RKO (cell line): ENCODE data around the gene SEMA4D.
A peak's percentile ranks its signal among the peaks of the same experiment; 100 is the strongest.

Source experiments
- DNase-seq: peaks from one replicate; pipeline ENCODE4 v3.0.0-alpha.2; 2016; ENCODE audit warnings: low spot score

SEMA4D gene

DNA sequence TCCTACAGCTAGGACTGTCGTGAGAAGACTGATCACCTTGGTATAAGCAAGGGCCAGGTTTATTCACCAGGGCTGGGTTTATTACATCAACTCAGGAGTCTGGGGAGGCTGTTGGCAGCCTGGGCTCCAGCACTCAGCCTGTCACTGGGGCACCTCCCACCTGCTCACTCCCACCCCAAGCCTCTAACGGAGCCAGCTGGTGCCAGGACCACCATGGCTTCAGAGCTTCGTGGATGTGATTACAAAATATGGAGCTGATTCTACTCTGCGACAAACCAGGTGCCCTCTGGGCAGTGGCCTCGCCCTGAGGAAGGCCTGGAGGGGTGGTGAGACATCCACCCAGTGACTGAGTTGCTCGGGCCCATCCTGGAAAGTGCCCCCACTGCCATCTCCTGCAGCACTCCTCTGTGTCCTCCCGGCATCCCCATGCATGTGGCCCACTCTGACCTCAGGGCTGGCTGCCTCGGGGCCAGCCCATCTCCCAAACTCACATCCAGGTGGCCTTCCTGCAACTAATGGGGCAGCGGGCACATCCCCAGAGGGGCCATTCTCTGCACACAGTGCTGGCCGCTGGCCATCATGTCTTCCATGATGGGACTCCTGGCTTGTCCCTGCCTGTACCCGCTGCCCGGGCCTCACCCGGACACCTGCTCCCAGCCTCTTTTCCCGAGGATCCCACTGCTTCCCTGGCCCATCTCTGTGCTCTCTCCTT is 130.0 kb downstream of the SEMA4D start:
- no peak for DNase-seq

DNA sequence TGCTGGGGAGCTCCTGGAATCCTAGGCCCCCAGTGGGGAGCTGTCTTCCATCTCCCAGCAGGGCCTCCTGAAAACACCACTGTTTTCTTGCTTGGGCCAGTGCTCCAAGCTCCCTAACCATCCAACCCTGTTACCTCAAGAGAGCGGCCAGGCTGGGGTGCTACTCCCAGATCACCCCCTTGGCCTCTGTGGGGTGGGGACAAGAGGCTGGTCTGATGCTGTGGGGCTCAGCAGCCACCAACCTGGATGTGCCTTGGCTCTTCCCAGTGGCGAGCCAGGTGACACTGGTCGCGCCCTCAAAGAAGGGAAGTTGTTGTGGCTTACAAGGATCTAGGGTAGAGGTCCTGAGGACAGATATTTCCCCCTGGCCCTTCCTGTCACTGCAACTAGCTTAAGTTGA is 130.6 kb downstream of the SEMA4D start:
- no peak for DNase-seq

GRCh38 chr9:89366711-89367110 is 131.2 kb downstream of the SEMA4D start:
- DNase-seq: no peak

DNA sequence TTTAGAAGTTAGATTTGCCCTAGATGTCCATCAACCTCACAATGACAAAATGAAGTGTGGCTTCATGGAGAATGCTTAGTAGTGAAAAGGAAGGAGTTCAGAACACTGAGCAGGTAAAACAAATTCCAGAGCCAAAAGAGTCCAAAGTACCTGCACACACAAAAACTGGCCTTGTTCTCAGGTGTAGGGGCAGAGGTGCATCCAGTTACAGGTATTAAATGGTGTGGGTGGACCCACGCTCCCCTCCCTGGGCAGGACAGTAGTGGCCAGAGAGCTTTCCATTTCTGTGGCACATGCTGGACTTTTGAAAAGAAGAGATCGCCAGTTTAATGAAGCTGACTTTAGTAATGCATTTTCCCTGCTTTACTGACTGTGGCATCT is 132.4 kb downstream of the SEMA4D start:
- no peak for DNase-seq

DNA sequence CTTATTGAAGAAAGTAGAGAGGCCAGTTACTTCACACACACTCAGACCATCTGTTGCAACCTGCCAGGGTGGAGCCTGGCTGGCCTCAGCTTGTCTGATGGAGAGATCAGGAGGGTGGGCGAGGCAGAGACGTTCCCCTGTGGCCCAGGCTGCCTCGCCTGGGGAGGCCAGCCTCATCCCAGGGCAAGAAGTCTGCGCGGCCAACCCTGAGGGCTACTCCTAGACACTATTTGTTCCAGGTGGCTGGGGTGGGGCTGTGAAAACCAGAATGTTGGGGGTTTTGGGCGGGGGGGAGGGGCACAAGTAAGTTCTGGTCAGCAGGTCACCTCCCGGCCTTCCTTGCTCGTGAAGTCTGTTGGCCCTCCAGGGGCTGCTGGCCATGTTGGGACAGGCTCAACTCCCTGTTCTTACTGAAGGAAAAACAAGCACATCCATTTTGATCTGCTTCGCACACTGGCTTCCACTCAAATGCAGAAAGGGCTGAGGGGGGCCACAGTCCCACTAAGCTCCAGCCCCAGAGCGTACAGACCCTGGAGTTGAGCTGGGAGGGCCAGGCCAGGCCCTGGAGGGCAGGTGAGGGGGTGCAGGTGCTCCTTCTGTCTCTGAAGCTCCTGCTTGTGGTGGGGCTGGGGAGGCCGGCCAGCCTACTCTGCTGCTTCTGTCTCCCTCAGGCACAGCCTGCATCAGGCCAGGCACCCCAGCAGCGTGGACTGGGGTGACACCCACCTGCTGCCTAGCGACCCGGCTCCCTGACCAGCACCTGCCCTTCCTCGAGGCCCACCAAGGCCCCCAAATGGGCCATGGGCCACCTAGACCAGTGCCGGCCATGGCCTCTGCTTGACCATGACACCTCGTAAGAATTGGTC is 133.0 kb downstream of the SEMA4D start:
- no peak for DNase-seq

DNA sequence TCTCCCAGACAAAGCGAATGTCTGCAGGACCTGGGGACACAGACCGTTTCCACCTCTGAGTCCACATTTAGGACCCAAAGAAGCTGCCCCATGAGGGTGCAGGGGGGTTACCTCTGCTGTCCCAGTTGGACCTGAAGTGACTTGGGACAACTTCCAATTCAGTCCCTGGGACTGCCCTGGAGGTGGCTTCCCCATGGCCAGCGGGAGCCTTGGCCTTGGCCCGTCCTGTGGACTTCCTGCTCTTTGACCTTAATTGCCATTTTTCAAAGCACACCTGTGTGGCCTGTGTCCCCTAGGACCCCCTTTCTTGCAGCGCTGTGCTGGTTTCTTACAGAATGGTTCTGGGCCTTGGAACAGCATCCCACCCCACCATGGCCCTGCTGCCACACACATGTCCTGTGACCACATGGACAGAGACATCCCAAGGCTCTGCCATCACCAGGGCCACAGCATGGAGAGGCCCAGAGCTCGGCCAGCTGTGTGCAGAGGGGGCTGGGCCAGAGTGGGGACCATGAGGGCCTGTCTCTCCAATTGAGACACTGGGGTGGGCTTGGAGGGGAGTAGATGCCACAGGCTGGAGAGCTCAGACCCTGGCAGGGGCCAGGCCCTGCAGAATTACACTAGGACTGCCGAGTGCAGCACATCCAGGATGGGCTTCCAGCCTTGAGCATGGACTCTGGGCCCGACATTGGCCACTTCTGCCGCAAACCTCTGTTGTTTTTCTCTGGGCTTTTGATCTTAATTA is 133.8 kb downstream of the SEMA4D start:
- no peak for DNase-seq

DNA sequence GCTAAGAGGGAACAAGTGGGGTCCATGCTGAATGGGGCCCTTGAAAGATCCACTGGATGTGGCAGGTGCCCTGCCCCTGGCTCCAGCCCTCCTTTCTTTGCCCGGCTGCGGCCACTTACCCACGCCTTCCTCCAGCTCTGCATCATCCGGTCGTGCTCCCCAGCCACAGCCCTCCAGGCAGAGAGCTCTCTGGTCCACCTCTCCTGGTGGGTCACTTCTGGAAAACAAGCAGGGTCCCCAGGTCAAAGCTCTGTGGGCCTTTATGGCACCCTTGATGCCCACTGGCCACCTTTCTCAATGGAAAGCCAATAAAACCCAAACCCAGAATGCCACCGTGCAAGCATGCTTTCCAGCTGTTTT is 134.6 kb downstream of the SEMA4D start:
- no peak for DNase-seq

DNA sequence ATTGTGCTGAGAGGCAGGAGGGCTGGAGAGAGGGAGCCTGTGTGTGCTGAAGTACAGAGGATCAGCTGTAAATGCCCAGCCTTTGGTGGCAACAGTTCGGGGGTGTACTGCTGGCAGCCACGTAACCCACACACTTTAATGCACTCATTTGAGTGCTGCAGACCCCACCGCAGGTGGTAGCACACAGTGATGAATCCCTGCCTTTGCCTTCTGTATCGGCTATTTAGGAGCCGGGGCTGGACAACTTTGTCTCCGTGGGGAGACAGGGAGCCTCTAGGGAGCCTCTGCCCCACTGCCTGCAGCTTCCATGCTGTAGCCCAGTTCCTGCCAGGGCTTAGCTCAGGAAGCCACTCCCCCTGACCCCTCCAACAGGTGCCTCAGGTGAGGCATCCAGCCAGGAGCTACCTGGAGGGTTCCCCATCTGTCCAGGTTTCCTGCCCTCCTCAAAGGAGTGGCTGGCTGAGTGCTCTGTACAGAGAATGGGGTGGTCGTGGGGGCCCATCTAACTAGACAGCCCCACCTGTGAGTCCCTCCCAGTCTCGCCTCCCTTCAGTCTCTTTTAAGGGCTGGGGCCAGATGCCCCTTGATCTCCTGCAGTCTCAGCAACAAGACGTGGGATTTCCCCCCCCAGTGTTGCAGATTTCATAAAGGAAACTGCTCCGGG is 135.1 kb downstream of the SEMA4D start:
- no peak for DNase-seq

- DNase-seq: no peak
These were observed 135.9 kb downstream of the SEMA4D start for GRCh38 chr9:89361816-89362646.

DNA sequence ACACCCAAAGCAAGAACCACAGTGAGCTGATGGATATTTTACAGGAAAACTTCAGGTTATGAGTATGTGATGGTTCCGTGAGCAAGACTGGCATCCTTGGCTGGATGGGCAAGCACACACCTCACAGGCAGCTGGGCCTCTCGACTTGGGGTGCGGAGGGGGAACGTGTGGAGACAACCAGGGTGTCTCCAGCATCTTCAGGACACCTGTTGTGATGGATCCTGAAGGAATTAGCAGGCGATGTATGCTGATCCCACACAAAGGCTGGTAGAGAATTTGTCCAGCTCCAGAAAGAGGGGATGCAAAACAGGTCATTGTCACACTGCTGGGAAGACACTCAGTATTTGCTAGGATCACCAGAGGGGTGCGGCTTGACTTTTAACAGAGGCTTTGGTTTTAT is 136.9 kb downstream of the SEMA4D start:
- DNase-seq: no peak

DNA sequence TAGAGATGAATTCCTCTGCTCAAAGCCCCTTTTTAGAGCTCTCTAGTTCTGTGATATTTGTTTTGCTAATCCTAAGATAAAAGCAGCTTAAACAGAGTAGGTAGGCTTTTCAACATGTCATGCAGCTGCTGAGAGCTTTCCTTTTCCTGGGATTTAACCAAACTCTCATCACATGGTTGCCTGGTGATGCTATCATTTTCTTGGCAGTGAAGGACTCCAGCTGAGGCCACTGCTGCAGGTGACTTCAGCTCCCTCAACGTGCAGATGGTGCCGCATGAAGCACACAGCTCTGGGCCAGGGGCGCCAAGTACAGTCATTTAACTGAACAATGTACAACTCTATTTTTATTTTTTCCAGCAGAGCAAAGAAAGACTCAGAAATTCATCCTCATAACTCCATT is 137.4 kb downstream of the SEMA4D start:
- no peak for DNase-seq

GRCh38 chr9:89359751-89360261 is 138.1 kb downstream of the SEMA4D start:
- DNase-seq: peak; percentile 28

- no peak for DNase-seq
These were observed 138.9 kb downstream of the SEMA4D start for GRCh38 chr9:89358985-89359384.

GRCh38 chr9:89358376-89358916 is 139.5 kb downstream of the SEMA4D start:
- no peak for DNase-seq

GRCh38 chr9:89357331-89358197 is 140.3 kb downstream of the SEMA4D start:
- DNase-seq: no peak

DNA sequence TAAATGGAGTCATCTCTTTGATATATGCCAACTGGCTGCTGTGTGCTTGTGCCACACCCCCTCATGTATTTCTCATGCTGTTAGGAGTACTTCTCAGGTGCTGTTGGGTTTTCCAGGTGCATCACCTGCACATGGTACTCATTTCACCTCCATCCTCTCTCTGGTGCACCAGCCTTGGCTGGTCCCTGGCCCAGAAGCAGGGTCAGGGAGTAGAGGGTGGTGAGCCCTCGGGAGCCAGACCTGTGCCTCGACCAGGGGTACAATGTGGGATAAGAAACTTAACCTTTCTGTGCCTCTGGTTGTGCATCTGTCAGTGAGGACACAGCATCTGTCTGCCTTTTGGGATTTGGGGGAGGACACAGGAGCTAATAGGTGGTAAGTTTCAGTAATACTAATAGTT is 141.1 kb downstream of the SEMA4D start:
- no peak for DNase-seq

DNA sequence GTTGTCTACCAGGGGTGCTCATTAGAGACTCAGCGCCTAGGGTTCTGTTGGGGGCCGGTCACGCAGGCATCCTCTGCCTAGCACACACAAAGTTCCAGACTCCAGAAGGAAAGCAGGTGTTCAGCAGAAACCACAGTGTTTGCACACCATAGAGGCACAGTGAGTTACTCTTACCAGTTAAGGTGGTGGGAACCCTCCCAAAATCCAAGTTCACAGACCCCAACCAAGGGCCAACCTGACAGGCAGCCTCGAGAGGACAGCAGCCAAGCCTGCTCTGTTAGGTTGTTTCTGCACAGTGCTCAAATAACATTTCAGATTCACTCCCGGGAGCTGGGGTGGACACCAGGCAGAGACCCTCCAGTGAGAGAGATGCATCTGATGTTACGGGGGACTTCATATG is 143.4 kb downstream of the SEMA4D start:
- DNase-seq: no peak

DNA sequence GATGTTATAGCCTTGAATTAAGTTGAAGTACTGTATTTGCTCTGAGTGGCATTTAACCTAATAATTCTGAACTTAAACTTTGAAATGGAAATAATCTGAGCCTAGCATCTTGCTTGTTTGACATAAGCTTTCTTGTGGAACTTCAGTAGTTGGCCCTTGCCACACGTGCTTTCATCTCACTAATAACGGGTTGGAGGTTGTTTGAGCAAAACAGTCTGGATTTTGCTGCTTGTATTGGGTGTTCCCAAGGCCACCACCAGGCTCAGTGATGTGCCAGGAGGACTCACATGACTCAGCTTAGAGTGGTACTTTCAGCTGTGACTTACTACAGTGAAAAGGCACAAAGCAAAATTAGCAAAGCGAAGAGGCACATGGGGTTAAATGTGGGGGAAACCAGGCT is 143.9 kb downstream of the SEMA4D start:
- peak; percentile 37 for DNase-seq

DNA sequence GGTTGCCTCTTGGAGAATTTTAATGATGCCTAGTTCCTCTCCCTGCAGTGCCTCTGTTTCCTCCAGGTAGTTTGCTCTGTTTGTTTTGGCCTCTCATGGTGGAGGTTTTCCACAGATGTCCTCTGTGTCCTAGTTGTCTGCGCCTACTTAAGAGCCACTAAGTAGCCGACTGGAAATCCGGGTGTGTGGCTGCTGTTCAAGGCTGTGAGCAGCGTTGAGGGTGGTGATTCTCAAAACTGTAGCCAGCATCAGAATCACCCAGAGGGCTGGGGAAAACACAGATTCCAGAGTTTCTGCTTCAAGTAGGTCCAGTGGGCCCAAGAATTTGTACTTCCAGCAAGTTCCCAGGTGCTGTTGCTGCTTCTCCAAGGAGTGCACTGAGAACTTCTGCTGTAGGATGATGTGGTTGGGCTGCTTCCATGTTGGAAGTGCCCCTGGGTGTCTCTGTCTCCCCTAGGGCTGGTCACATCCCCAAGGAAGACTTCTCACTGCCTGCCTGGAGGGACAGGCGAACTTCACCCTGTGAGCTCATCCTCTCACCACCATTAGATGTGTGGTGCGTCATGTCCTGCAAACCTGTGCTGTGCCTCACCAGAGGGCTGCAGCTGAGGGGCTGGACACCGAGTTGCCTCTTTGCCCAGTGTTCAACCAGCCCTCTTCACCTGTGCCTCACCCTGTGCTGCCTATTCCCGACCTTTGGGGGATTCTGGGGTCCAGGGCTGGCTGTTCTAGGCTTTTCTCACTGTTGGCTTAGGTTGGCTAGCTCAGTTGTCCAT is 144.9 kb downstream of the SEMA4D start:
- DNase-seq: no peak
